Measurements from ENCODE around the gene HELZ2.
A peak's percentile ranks its signal among the peaks of the same experiment; 100 is the strongest.

HELZ2 gene

GRCh38 chr20:63539092-63539430 is 35.0 kb downstream of the HELZ2 start:
- DNase-seq (ENCODE audit: low read depth in 3 of 3): no peak

- DNase-seq (ENCODE audit: low read depth in 3 of 3): peak in 1 of 3 experiments; percentile 18
Measured at GRCh38 chr20:63538204-63539091, 35.6 kb downstream of the HELZ2 start.

GRCh38 chr20:63537525-63538203 is 36.4 kb downstream of the HELZ2 start:
- peak; percentile 86 to 90 (median 88) for DNase-seq (ENCODE audit: low read depth in 3 of 3)

GRCh38 chr20:63536997-63537524 is 37.0 kb downstream of the HELZ2 start, which contains the start of gene PTK6:
PTK6 (minus strand) TSS chr20:63537376; CDS start chr20:63537314, 62 bp downstream.
- DNase-seq (ENCODE audit: low read depth in 3 of 3): no peak

- no peak for DNase-seq (ENCODE audit: low read depth in 3 of 3)
Measured at GRCh38 chr20:63536241-63536977, 37.6 kb downstream of the HELZ2 start.

GRCh38 chr20:63534831-63535651 is 39.0 kb downstream of the HELZ2 start:
- DNase-seq (ENCODE audit: low read depth in 3 of 3): no peak

GRCh38 chr20:63534427-63534830 is 39.6 kb downstream of the HELZ2 start:
- DNase-seq (ENCODE audit: low read depth in 3 of 3): no peak

GRCh38 chr20:63533871-63534393 is 40.1 kb downstream of the HELZ2 start:
- no peak for DNase-seq (ENCODE audit: low read depth in 3 of 3)

- DNase-seq (ENCODE audit: low read depth in 3 of 3): no peak
Measured at GRCh38 chr20:63533388-63533787, 40.7 kb downstream of the HELZ2 start.

GRCh38 chr20:63532449-63532971 is 41.5 kb downstream of the HELZ2 start:
- no peak for DNase-seq (ENCODE audit: low read depth in 3 of 3)

GRCh38 chr20:63531686-63532448 is 42.2 kb downstream of the HELZ2 start:
- DNase-seq (ENCODE audit: low read depth in 3 of 3): no peak

- DNase-seq (ENCODE audit: low read depth in 3 of 3): no peak
Measured at GRCh38 chr20:63530788-63531160, 43.3 kb downstream of the HELZ2 start.

GRCh38 chr20:63529861-63530787 is 43.9 kb downstream of the HELZ2 start:
- DNase-seq (ENCODE audit: low read depth in 3 of 3): no peak

- DNase-seq (ENCODE audit: low read depth in 3 of 3): no peak
Measured at GRCh38 chr20:63529180-63529860, 44.7 kb downstream of the HELZ2 start.

GRCh38 chr20:63527184-63527583 is 46.9 kb downstream of the HELZ2 start:
- DNase-seq (ENCODE audit: low read depth in 3 of 3): no peak

- no peak for DNase-seq (ENCODE audit: low read depth in 3 of 3)
Measured at GRCh38 chr20:63525971-63526370, 48.1 kb downstream of the HELZ2 start.

GRCh38 chr20:63525185-63525584 is 48.9 kb downstream of the HELZ2 start:
- DNase-seq (ENCODE audit: low read depth in 3 of 3): no peak

Measured in stimulated activated CD4-positive, alpha-beta T cell treated with anti-CD3 and anti-CD28 coated beads, TNF-alpha, amount 100 ng/mL, for 4 hours (primary cell).